ENCODE results near the gene PPP1R8. TPM values are rescaled to one million over a fixed set of nuclear protein-coding genes. Genes with fewer than 3 reads are reported as not detected.

Gene PPP1R8
- total RNA-seq, 2 donors from 2014 or later: 45.0 to 48.1 TPM

DNA sequence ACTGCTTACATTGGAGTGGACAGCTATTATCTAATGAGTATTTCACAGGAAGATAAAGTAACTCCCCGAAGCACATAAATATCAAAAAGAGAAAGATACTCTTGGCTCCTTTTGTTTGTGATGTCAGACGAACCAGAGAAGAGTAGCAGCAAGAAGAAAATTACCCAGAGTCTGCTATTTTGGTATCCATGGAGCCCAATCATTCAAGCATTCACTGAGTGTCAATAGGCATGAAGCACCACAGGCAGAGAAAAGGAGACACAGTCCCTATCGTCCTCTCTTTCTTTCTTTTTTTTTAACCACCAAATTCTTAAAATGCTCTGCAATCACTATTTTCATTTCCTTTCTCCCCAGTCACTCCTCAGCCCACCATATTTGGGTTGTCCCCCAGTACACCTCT lies 63.9 kb downstream of the PPP1R8 start:
- Mint-ChIP-seq H3K9me3 (no peaks in the 10 kb centered on the region), H3K27me3 (ENCODE audit: insufficient read depth) (no peaks in the 10 kb centered on the region), H3K27ac (no peak overlapping the region), H3K36me3 (ENCODE audit: low read depth) (peaks cover 59% of the 10 kb centered on the region), H3K4me3 (no peak overlapping the region), H3K4me1 (peaks cover under 1% of the 10 kb centered on the region)
- no peak for TF ChIP-seq CTCF (conservative IDR thresholded peaks at IDR 0.05)
- WGBS, 2 experiments (ENCODE audit: insufficient coverage in 1 of 2, insufficient read length in 1 of 2): 91 to 94% methylated on average over 2 to 3 of the region's 3 CpGs
- Histone ChIP-seq H3K27ac (ENCODE audit: low read depth, low read length) (no peak overlapping the region), H3K36me3 (ENCODE audit: control insufficient read depth, insufficient read depth, low read length) (peaks cover 79% of the 10 kb centered on the region), H3K4me3 (ENCODE audit: low read length) (no peak overlapping the region), H3K9me3 (ENCODE audit: control insufficient read depth, low read length) (no peaks in the 10 kb centered on the region), H3K4me1 (ENCODE audit: control insufficient read depth, insufficient read depth, low read length) (no peaks in the 10 kb centered on the region), H3K27me3 (ENCODE audit: control insufficient read depth, insufficient read depth, low read length, poor library complexity, severe bottlenecking) (no peaks in the 10 kb centered on the region), H3K9ac (ENCODE audit: extremely low read depth, low read length, poor library complexity, severe bottlenecking) (no peak overlapping the region)
- DNase-seq: no peak

Other genes starting within 250 kb of the PPP1R8 start
- gene AHDC1, start 226.6 kb upstream of the PPP1R8 start, total RNA-seq: 10 to 100 TPM; 39.3 to 41.2 TPM
- gene FGR, start 195.6 kb upstream of the PPP1R8 start, total RNA-seq: not detected
- gene IFI6, start 158.6 kb upstream of the PPP1R8 start, total RNA-seq: 1 to 10 TPM in 1 of 2 donors, under 1 TPM in 1; 0.71 to 1.1 TPM
- gene FAM76A, start 104.8 kb upstream of the PPP1R8 start, total RNA-seq: 10 to 100 TPM; 13.0 to 14.7 TPM
- 10 to 100 TPM; 19.5 to 23.3 TPM for gene STX12, start 57.6 kb upstream of the PPP1R8 start, total RNA-seq
- 1 to 10 TPM; 8.5 to 8.8 TPM for gene THEMIS2, start 41.8 kb downstream of the PPP1R8 start, total RNA-seq
- gene RPA2, start 83.8 kb downstream of the PPP1R8 start, total RNA-seq: 10 to 100 TPM; 43.5 to 60.0 TPM
- 10 to 100 TPM; 10.1 to 11.8 TPM for gene SMPDL3B, start 104.2 kb downstream of the PPP1R8 start, total RNA-seq
- 10 to 100 TPM; 17.5 to 17.7 TPM for gene XKR8, start 129.2 kb downstream of the PPP1R8 start, total RNA-seq